Loucy (cell line): ENCODE data around the gene CEP44.

Source experiments
- EZH2phosphoT487 ChIP-seq: fragments of 200-600 bp; IDR thresholded peaks from 2 replicates; pipeline ENCODE4 v1.6.1; 2018; ENCODE audit warnings: antibody characterized with exemption, mild to moderate bottlenecking, moderate library complexity, borderline replicate concordance
- TF ChIP-seq, protein P1 (sequence below): fragments of 200-600 bp; sonication (generic); conservative IDR thresholded peaks from 2 replicates; pipeline ENCODE4 v1.5.1; 2014; ENCODE audit warnings: mild to moderate bottlenecking, antibody characterized with exemption, low read length

DNA sequence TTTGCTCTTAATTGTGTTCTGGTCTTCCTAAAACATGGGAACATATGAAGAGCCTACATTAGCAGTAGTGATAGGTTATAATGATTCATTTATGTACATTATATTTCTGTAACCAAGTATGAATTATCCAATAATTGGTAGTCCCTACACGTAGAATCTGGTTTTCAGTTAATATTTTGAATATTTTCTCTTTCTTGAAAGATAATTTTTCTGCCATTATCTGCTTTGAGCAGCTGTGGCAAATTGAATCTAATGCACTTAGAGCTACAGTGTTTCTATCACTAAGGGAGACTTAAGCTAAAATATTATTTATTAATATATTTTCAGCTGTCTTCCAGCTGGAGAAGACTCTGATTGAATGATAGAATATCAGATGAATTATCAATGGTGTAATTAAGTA is 21.0 kb downstream of the CEP44 start:
- TF ChIP-seq EZH2phosphoT487, result no peak
- TF ChIP-seq, protein P1, sequence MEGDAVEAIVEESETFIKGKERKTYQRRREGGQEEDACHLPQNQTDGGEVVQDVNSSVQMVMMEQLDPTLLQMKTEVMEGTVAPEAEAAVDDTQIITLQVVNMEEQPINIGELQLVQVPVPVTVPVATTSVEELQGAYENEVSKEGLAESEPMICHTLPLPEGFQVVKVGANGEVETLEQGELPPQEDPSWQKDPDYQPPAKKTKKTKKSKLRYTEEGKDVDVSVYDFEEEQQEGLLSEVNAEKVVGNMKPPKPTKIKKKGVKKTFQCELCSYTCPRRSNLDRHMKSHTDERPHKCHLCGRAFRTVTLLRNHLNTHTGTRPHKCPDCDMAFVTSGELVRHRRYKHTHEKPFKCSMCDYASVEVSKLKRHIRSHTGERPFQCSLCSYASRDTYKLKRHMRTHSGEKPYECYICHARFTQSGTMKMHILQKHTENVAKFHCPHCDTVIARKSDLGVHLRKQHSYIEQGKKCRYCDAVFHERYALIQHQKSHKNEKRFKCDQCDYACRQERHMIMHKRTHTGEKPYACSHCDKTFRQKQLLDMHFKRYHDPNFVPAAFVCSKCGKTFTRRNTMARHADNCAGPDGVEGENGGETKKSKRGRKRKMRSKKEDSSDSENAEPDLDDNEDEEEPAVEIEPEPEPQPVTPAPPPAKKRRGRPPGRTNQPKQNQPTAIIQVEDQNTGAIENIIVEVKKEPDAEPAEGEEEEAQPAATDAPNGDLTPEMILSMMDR, result no peak
